Skeletal muscle tissue (tissue), 4 donors: ENCODE measurements around the gene SCUBE1. TPM values are rescaled to one million over a fixed set of nuclear protein-coding genes. Genes with fewer than 3 reads are reported as not detected.
A peak's percentile ranks its signal among the peaks of the same experiment; 100 is the strongest.

Experiments
- H3K27ac ChIP-seq: one replicate; pipeline ENCODE4 v1.7.0; 2013; ENCODE audit warnings: mild to moderate bottlenecking, low read depth, low read length, inconsistent platforms
- H3K27me3 ChIP-seq, 3 donors: one replicate each; pipeline ENCODE4 v1.7.0; 2013; ENCODE audit warnings: low read length in 3 of 3; ENCODE audit not compliant: control insufficient read depth in 3 of 3, insufficient read depth in 3 of 3
- H3K36me3 ChIP-seq, 3 donors: one replicate each; pipeline ENCODE4 v1.7.0; 2013; ENCODE audit warnings: low read length in 3 of 3; ENCODE audit not compliant: control insufficient read depth in 3 of 3, insufficient read depth in 3 of 3
- H3K4me1 ChIP-seq, 3 donors: one replicate each; pipeline ENCODE4 v1.7.0; 2013; ENCODE audit warnings: low read length in 3 of 3, mild to moderate bottlenecking in 3 of 3; ENCODE audit not compliant: control insufficient read depth in 3 of 3, insufficient read depth in 3 of 3
- H3K4me3 ChIP-seq, 3 donors: one replicate each; pipeline ENCODE4 v1.7.0; 2013; ENCODE audit warnings: low read length in 3 of 3
- H3K9ac ChIP-seq, 3 donors: one replicate each; pipeline ENCODE4 v1.7.0; 2013; ENCODE audit warnings: low read length in 3 of 3, mild to moderate bottlenecking in 3 of 3, moderate library complexity in 2 of 3, low read depth in 1 of 3
- H3K9me3 ChIP-seq, 3 donors: one replicate each; pipeline ENCODE4 v1.7.0; 2013; ENCODE audit warnings: low read length in 3 of 3; ENCODE audit not compliant: control insufficient read depth in 3 of 3
- total RNA-seq: library from RNA; depleted of rRNA; stranded (reverse); fragments of >200 nt; gene quantifications from one replicate; pipeline ENCODE4 v1.2.3, GENCODE V29; 2014
- donor health status: Osteomylitis.

The SCUBE1 gene
- total RNA-seq, 1 donor from 2014 or later: under 0.01 TPM

DNA sequence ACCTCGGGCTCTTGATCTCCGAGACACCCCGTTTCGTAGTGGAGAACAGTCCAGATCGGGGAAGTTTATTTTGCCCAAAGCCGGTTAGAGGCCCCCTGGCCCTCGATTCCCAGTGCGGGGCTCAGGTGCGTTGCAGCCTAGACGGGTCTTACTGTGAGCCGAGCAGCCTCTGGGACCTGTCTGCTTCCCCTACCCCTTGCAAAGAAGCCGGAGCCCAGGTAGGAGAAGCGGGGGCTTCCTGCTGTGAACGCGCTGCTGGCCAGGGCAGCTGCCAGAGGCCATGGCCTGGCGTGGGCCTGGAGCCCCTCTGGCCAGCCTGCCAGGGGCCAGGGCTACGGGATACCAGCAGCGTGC lies 191.2 kb downstream of the SCUBE1 start:
- Histone ChIP-seq H3K36me3 (no peaks in the 10 kb centered on the region), H3K9ac (peak overlapping the region; percentile 76 to 83 (median 83)), H3K27me3 (no peaks in the 10 kb centered on the region), H3K4me1 (peaks cover 17 to 29% (median 21%) of the 10 kb centered on the region in 3 donors), H3K9me3 (no peaks in the 10 kb centered on the region), H3K27ac (peak overlapping the region; percentile 66), H3K4me3 (peak overlapping the region; percentile 76 to 79 (median 76))

DNA sequence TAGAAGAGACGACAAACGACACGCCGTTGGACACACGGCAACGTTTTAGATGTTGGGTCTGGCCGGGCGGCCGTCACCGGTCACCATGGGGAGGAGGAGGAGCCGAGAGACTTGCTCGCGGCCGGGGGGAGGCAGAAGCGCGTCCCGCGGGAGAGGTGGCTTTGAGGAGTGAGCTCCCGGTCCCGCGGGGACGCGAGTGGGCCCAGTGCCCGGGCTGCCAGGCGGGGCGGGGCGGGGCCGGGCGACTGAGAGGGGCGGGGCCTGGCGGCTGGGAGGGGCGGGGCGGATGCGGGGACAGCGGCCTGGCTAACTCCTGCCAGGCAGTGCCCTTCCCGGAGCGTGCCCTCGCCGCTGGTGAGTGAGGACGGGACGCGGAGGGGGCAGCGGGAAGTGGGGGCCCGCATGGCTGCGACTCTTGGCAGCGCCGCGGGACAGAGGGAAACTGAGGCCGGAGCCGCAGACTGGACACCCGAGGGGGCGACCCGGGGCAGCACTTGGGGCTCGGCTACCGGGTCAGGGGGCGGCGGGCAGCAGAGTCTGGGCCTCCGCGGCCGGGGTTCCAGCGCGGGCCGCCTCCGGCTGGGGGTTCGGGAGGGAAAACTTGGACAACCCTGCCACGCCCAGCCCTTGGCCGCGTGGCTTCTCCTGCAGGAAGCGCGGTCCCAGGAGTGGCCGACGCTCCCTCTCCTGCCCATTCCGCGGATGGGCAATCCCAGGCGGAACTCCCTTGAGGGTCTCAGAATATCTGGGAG lies 191.7 kb downstream of the SCUBE1 start, which contains the start of gene TSPO:
TSPO (plus strand) TSS at position 309 of the 752 bp plus-strand sequence. CDS start 7,680 bp downstream, outside the sequence.
- peak within 1 kb of the TSS; percentile 66 for H3K27ac ChIP-seq
- no peaks in the 10 kb centered on the region for H3K9me3 ChIP-seq
- H3K27me3 ChIP-seq: no peaks in the 10 kb centered on the region
- H3K4me1 ChIP-seq: peaks cover 17 to 29% (median 20%) of the 10 kb centered on the region in 3 donors
- H3K4me3 ChIP-seq: peak within 1 kb of the TSS; percentile 76 to 79 (median 76)
- H3K9ac ChIP-seq: peak within 1 kb of the TSS; percentile 76 to 83 (median 83)
- H3K36me3 ChIP-seq: no peaks in the 10 kb centered on the region

DNA sequence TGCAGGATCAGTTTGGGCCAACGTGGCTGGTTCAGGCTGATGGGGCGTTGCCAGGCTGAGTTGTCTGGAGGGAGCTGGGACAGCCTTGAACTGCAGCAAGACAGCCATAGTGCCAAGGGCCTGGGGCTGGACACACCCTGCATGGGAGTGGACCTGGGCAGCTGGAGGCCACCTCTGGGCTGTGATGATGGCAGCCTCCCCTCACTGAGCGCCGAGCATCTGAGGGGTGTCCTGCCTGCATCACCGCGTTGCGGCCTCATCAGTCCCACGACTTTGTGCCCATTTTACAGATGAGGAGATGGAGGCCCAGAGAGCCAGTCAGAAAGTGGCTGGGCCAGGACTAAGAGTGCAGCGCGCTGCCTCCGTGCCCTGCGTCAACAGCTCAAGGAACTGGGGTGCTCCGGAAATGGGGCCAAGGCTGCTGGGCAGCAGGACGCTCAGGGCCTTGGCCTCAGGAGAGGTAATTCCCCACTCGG lies 192.4 kb downstream of the SCUBE1 start:
- Histone ChIP-seq H3K27me3 (no peaks in the 10 kb centered on the region), H3K36me3 (no peaks in the 10 kb centered on the region), H3K4me1 (peaks cover 17 to 26% (median 20%) of the 10 kb centered on the region in 3 donors), H3K9me3 (no peaks in the 10 kb centered on the region), H3K27ac (peak overlapping the region; percentile 40), H3K4me3 (peak overlapping the region; percentile 67 to 76 (median 76)), H3K9ac (peak overlapping the region; percentile 59 to 75 (median 63))

DNA sequence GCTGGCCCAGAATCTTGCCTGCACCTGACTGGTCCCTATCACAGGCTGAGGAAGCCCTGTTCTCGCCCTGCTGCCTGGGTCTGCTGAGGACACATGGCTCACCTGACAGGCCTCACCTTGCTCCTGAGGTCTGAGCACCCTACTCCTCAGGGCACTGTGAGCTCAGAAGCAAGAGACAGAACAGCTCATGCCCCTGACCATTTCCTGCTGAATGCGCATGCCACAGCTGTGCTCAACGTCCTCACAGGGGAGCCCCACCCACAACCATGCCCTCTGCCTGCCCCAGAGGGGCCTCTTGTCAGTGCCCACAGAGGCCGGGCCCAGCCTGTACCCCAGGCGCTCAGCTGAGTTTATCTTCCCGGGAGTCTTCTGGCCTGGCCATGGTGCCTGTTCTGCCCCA lies 194.6 kb downstream of the SCUBE1 start:
- Histone ChIP-seq H3K27me3 (no peaks in the 10 kb centered on the region), H3K4me1 (peaks cover 18 to 20% (median 20%) of the 10 kb centered on the region in 3 donors), H3K9ac (no peak overlapping the region), H3K4me3 (no peak overlapping the region), H3K9me3 (no peaks in the 10 kb centered on the region), H3K27ac (no peak overlapping the region), H3K36me3 (no peaks in the 10 kb centered on the region)

DNA sequence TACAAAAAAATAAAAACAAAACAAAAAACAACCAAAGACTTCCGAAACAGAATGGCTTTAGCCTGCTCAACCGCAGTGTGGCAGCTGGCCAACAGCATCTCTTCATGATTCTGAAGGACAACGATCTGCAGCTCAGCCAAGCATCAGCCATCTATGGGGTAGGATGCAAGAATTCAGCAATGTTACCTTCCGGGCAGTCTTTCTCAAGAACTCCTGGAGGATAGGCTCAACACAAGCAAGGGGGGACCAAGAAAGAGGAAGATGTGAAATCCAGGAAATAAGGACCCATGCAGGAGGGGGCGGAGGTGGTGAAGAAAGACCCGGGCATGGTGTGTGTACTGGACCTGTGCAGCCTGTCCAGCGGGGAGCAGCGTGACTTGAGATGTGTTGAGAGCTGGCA lies 195.4 kb downstream of the SCUBE1 start:
- H3K36me3 ChIP-seq: no peaks in the 10 kb centered on the region
- H3K9me3 ChIP-seq: no peaks in the 10 kb centered on the region
- H3K4me1 ChIP-seq: peaks cover 20 to 24% (median 20%) of the 10 kb centered on the region in 3 donors
- H3K4me3 ChIP-seq: no peak overlapping the region
- no peaks in the 10 kb centered on the region for H3K27me3 ChIP-seq
- no peak overlapping the region for H3K27ac ChIP-seq
- no peak overlapping the region for H3K9ac ChIP-seq

Other genes starting within 250 kb of the SCUBE1 start
- gene BIK, start 232.6 kb downstream of the SCUBE1 start, total RNA-seq: 0.52 TPM
- 8.4 TPM for gene MCAT, start 200.0 kb downstream of the SCUBE1 start, total RNA-seq
- gene TSPO, start 191.8 kb downstream of the SCUBE1 start, total RNA-seq: 69.4 TPM
- 13.0 TPM for gene TTLL12, start 156.2 kb downstream of the SCUBE1 start, total RNA-seq
- under 0.01 TPM for gene MPPED1, start 68.6 kb upstream of the SCUBE1 start, total RNA-seq